Upper lobe of right lung (tissue), 1 donor: ENCODE results near the gene LLGL2. TPM values are rescaled to one million over a fixed set of nuclear protein-coding genes. Genes with fewer than 3 reads are reported as not detected.

Experiments used
- ATAC-seq: fragments of 200-7000 bp; cut with Tn5 transposase; one replicate; pipeline ENCODE4 v1.9.1; 2020; ENCODE audit warnings: mild to moderate bottlenecking, moderate library complexity
- DNase-seq: peaks from one replicate; pipeline ENCODE4 v3.0.0-alpha.2; 2020
- H3K27ac ChIP-seq: fragments of 200-600 bp; one replicate; pipeline ENCODE4 v1.8.0; 2022
- H3K27me3 ChIP-seq: fragments of 200-600 bp; one replicate; pipeline ENCODE4 v1.8.0; 2022; ENCODE audit warnings: mild to moderate bottlenecking
- H3K36me3 ChIP-seq: fragments of 200-600 bp; one replicate; pipeline ENCODE4 v1.8.0; 2022
- H3K4me1 ChIP-seq: fragments of 200-600 bp; one replicate; pipeline ENCODE4 v1.8.0; 2022
- H3K4me3 ChIP-seq: fragments of 200-600 bp; one replicate; pipeline ENCODE4 v1.8.0; 2022; ENCODE audit warnings: mild to moderate bottlenecking
- H3K9me3 ChIP-seq: fragments of 200-600 bp; one replicate; pipeline ENCODE4 v1.8.0; 2022
- CTCF ChIP-seq: fragments of 200-600 bp; IDR thresholded peaks from one replicate; pipeline ENCODE4 v1.8.0; 2022; ENCODE audit warnings: antibody characterized with exemption
- intact Hi-C: fragments of 100-400 bp; cut with DNase I; formaldehyde crosslinking; loops from one replicate; pipeline ENCODE4 v1.11.0; 2022
- total RNA-seq: library from RNA; stranded (reverse); fragmentation: NEBNext Ultra II Directional; extraction: Animal tissue kit (Norgen Biotek cat#: 25700); gene quantifications from one replicate; pipeline ENCODE4 v1.2.1, GENCODE V29; 2021
- donor health status: DM: no; HTN: yes; CAD: no; lungs with severe emphysema.

LLGL2 gene
- total RNA-seq, 1 donor from 2014 or later: 133 TPM

GRCh38 chr17:75584849-75585175 lies 59.3 kb downstream of the LLGL2 start:
- ATAC-seq (no peak), DNase-seq (no peak)
- Histone ChIP-seq H3K27ac (no peak overlapping the region), H3K4me1 (peaks cover 14% of the 10 kb centered on the region), H3K36me3 (no peaks in the 10 kb centered on the region), H3K27me3 (no peaks in the 10 kb centered on the region), H3K9me3 (no peaks in the 10 kb centered on the region), H3K4me3 (no peak overlapping the region)
- intact Hi-C loops: loop anchor here (10.0 kb wide), 1 partner anchor 60 kb away; the partner anchor contains the start of gene LLGL2
- no peak for TF ChIP-seq CTCF

DNA sequence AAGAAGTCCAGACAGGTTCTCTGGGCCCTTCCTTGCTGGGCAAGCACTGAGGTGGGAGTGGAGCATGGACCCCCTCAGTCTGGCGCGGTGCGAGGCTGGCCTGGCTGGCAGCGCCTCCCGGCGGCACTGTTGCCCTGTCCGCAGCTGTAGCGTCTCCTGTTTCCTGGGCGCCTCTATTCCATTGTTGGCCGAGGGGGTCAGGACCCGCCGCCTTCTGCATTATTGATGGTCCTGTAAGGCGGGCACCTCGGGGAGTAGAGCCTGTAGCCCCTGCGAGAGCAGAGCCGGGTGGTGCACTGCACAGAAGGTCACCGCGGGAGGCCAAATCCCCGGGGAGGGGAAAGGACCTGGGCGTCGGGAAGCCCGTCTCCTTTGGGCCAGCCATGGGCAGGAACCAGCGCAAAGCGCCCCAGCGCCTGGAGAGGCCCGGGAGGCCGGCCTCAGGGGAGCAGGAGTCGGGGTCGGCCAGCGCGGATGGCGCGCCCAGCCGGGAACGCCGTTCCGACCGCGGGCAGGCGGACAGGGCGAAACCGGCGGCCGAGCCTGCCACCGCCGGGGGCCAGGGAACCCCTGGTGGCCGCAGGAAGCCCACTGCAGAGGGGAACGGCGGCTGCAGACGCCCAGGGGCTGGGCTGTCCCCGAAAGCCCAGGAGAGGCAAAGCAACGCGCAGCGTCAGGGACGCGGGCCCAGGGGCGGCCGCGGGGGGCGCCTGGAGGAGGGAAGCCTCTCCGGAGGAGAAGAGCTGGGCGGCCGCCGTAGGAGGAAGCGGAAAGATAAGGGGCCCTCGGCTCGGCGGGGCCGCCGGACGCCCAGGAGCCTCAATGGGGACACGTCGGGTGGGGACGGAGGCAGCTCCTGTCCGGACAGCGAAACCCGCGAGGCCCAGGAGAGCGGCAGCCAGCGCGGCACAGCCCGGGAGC lies 62.4 kb downstream of the LLGL2 start, which contains the start of gene MYO15B:
Gene MYO15B, plus strand, starts transcription at position 126 of the 921 bp plus-strand sequence. Its CDS starts 258 bp downstream, at position 384.
- ATAC-seq: peak; percentile 57
- intact Hi-C loops: loop anchor here (10.0 kb wide), 1 partner anchor 63 kb away; the partner anchor contains the start of gene LLGL2

GRCh38 chr17:75588596-75589011 lies 63.1 kb downstream of the LLGL2 start:
- no peaks in the 10 kb centered on the region for H3K27me3 ChIP-seq
- intact Hi-C loops: loop anchor here (10.0 kb wide), 1 partner anchor 64 kb away; the partner anchor contains the start of gene LLGL2
- H3K4me1 ChIP-seq: peaks cover 15% of the 10 kb centered on the region
- no peak for TF ChIP-seq CTCF
- peak overlapping the region; percentile 74 for H3K4me3 ChIP-seq
- no peaks in the 10 kb centered on the region for H3K36me3 ChIP-seq
- H3K27ac ChIP-seq: peak overlapping the region; percentile 96
- ATAC-seq (peak; percentile 10), DNase-seq (peak; percentile 84)
- no peaks in the 10 kb centered on the region for H3K9me3 ChIP-seq

More for the DNA sequence above, 62.4 kb downstream of the LLGL2 start, which contains the start of gene MYO15B:
- H3K27me3 ChIP-seq: no peaks in the 10 kb centered on the region
- H3K9me3 ChIP-seq: no peaks in the 10 kb centered on the region
- no peaks in the 10 kb centered on the region for H3K36me3 ChIP-seq
- TF ChIP-seq CTCF: peak; percentile 59
- H3K4me3 ChIP-seq: peak within 1 kb of the TSS; percentile 74
- DNase-seq: peak; percentile 88
- peaks cover 15% of the 10 kb centered on the region for H3K4me1 ChIP-seq
- peak within 1 kb of the TSS; percentile 96 for H3K27ac ChIP-seq

- TF ChIP-seq CTCF: peak; percentile 49
- peak; percentile 98 for DNase-seq
- Histone ChIP-seq H3K36me3 (no peaks in the 10 kb centered on the region), H3K9me3 (no peaks in the 10 kb centered on the region), H3K4me3 (peak overlapping the region; percentile 74), H3K27me3 (no peaks in the 10 kb centered on the region), H3K4me1 (peaks cover 15% of the 10 kb centered on the region), H3K27ac (peak overlapping the region; percentile 96)
- intact Hi-C loops: loop anchor here (10.0 kb wide), 1 partner anchor 64 kb away; the partner anchor contains the start of gene LLGL2
- ATAC-seq: peak; percentile 92
Measured at GRCh38 chr17:75589012-75589918, 63.8 kb downstream of the LLGL2 start.

DNA sequence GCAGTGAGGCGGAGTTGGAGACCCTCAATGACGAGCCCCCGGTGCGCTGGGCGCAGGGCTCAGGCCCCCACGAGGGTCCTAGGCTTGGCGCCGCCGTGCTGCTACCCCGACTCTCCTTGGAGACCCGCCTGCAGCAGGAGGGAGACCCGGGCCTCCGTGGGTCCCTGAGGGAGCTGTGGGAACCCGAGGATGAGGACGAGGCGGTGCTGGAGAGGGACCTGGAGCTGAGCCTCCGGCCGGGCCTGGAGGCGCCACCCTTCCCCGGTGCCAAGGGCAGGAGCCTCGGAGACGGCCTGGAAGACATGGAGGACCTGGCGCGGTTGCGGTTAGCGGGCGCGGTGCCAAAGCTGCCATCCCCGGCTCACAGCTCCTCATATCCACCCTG lies 64.4 kb downstream of the LLGL2 start:
- no peaks in the 10 kb centered on the region for H3K27me3 ChIP-seq
- no peak for TF ChIP-seq CTCF
- H3K36me3 ChIP-seq: no peaks in the 10 kb centered on the region
- no peak for ATAC-seq
- peak; percentile 67 for DNase-seq
- peak overlapping the region; percentile 74 for H3K4me3 ChIP-seq
- H3K27ac ChIP-seq: peak overlapping the region; percentile 96
- intact Hi-C loops: loop anchor here (10.0 kb wide), 1 partner anchor 65 kb away; the partner anchor contains the start of gene LLGL2
- peaks cover 15% of the 10 kb centered on the region for H3K4me1 ChIP-seq
- H3K9me3 ChIP-seq: no peaks in the 10 kb centered on the region
